ENCODE data around the gene ABHD10.

DNA sequence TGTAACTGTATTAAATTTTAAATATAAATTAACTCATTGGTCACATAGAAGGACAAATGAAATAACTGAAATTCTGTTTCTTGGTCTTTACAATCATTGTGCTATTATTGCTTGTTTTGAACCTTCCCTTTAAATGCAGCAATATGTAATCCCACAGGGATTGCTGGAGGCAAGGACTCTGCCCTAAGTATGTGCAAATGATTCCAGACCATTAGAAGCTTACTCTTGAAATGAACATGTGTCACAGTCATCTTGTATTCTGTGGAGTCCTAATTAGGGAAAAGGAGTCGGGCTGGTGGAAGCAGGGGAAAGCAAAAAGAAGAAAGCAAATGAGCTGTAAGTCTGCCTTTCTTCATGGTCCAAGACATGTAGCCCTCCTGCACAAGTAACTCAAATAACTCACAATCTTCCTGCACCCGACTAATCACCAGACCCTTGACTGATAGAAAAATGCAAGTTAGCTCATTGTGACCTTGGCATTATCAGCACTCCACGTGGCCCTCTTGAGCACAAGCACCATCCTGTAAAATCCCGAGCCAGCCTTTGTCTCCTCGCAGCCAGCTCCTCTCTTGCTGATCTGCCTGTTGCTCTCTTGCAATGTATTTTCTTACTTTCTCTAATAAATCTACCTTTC lies 53.4 kb downstream of the ABHD10 start:
- TF ChIP-seq, protein P1, sequence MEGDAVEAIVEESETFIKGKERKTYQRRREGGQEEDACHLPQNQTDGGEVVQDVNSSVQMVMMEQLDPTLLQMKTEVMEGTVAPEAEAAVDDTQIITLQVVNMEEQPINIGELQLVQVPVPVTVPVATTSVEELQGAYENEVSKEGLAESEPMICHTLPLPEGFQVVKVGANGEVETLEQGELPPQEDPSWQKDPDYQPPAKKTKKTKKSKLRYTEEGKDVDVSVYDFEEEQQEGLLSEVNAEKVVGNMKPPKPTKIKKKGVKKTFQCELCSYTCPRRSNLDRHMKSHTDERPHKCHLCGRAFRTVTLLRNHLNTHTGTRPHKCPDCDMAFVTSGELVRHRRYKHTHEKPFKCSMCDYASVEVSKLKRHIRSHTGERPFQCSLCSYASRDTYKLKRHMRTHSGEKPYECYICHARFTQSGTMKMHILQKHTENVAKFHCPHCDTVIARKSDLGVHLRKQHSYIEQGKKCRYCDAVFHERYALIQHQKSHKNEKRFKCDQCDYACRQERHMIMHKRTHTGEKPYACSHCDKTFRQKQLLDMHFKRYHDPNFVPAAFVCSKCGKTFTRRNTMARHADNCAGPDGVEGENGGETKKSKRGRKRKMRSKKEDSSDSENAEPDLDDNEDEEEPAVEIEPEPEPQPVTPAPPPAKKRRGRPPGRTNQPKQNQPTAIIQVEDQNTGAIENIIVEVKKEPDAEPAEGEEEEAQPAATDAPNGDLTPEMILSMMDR (conservative IDR thresholded peaks at IDR 0.05), result no peak
- TF ChIP-seq ZFX (IDR thresholded peaks at IDR 0.05), result no peak
